GM12873 (cell line): ENCODE results near the gene STRBP.

Experiments used
- TF ChIP-seq, protein P1 (sequence below): IDR thresholded peaks from 2 replicates; pipeline ENCODE4 v1.5.1; 2012; ENCODE audit warnings: low read depth, mild to moderate bottlenecking, moderate library complexity, low read length, control low read depth; ENCODE audit not compliant: insufficient read depth; ENCODE audit errors: missing control alignments

The STRBP gene

GRCh38 chr9:123238365-123238764, 30.0 kb downstream of the STRBP start:
- TF ChIP-seq, protein P1, sequence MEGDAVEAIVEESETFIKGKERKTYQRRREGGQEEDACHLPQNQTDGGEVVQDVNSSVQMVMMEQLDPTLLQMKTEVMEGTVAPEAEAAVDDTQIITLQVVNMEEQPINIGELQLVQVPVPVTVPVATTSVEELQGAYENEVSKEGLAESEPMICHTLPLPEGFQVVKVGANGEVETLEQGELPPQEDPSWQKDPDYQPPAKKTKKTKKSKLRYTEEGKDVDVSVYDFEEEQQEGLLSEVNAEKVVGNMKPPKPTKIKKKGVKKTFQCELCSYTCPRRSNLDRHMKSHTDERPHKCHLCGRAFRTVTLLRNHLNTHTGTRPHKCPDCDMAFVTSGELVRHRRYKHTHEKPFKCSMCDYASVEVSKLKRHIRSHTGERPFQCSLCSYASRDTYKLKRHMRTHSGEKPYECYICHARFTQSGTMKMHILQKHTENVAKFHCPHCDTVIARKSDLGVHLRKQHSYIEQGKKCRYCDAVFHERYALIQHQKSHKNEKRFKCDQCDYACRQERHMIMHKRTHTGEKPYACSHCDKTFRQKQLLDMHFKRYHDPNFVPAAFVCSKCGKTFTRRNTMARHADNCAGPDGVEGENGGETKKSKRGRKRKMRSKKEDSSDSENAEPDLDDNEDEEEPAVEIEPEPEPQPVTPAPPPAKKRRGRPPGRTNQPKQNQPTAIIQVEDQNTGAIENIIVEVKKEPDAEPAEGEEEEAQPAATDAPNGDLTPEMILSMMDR: no peak

DNA sequence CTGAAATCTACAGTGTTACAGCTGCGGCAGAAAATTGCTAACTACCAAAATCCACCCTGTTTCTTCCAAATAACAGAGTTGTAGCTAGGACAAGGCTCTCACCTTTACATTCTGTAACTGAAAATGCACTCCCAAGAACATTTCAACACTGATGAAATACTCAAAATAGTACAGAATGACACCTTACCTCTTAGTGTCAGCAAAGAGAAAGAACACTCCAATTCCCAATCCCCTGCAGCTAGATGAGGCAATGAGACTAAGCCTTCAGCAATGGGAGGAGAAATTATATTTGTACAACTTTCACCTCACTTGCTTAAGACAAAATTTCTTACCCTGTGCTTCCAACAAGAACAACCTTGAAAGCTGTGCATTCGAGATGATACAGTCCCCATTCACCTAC, 31.2 kb downstream of the STRBP start:
- TF ChIP-seq, protein P1: no peak

GRCh38 chr9:123235448-123235847, 32.9 kb downstream of the STRBP start:
- TF ChIP-seq, protein P1: no peak

DNA sequence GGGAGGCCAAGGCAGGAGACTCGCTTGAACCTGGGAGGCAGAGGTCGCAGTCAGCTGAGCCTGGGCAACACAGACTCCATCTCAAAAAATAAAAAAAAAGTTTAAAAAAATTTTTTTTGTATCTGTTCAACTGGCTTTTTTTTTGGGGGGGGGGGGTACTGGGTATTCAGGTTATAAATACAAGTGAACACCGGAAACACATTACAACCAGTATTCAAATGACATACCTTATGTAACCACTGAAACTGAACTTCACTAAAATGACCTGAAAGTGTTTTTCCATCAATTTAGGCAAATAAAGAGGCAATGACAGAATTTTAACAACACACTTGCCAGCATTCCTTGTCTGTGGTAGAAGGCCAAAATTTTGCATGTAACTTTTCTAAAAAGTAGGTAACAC, 33.5 kb downstream of the STRBP start:
- TF ChIP-seq, protein P1: no peak

DNA sequence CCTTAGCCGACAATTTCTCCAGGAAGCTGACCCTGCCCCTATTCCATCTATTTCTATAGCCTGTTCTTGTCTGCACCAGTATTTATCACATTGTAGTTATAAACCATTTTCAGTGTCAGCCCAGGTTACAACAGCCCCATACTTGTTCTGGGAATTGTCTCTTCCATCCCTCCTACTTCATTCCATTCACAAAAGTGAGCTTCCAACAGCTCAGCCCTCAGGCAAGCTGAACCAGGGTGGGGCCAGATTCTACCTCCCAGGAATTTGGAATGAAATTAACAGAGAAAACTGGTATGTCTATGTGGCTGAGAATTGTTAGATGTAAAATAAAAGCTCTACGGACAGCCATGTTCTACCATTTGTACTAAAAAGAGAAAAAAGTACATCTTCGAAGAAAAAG, 36.1 kb downstream of the STRBP start:
- TF ChIP-seq, protein P1: no peak

- TF ChIP-seq, protein P1: no peak
These were observed 37.0 kb downstream of the STRBP start for GRCh38 chr9:123231421-123231820.

DNA sequence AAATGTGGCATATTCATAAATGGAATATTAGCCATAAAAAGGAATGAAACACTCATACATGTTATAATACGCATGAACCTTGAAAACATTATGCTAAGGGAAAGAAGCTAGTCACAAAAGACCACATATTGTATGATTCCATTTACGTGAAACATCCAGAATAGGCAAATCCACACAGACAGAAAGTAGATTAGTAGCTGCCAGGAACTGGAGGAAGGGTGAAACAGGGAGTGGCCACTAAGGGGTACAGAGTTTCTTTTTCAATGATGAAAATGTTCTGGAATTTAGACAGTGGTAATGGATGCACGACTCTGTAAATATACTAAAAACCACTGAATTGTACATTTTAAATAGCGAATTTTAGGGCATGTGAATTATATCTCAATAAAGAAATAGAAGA, 39.4 kb downstream of the STRBP start:
- TF ChIP-seq, protein P1: no peak
